ENCODE results near the gene HIVEP2. TPM values are rescaled to one million over a fixed set of nuclear protein-coding genes. Genes with fewer than 3 reads are reported as not detected.

HIVEP2 gene
- total RNA-seq, 1 donor from 2014 or later, result 3.5 TPM

GRCh38 chr6:142790257-142790656, 154.7 kb downstream of the HIVEP2 start:
- H3K27me3 Mint-ChIP-seq (ENCODE audit: low read depth), result no peaks in the 10 kb centered on the region
- no peak overlapping the region for H3K27ac Mint-ChIP-seq (ENCODE audit: unreplicated experiment)
- no peaks in the 10 kb centered on the region for H3K9me3 Mint-ChIP-seq
- H3K4me3 Mint-ChIP-seq, result no peak overlapping the region
- peaks cover 6% of the 10 kb centered on the region for H3K4me1 Mint-ChIP-seq
- no peak for TF ChIP-seq CTCF (conservative IDR thresholded peaks at IDR 0.05)
- no peaks in the 10 kb centered on the region for H3K36me3 Mint-ChIP-seq (ENCODE audit: low read depth)
- DNase-seq (ENCODE audit: low read depth, low spot score), result no peak

DNA sequence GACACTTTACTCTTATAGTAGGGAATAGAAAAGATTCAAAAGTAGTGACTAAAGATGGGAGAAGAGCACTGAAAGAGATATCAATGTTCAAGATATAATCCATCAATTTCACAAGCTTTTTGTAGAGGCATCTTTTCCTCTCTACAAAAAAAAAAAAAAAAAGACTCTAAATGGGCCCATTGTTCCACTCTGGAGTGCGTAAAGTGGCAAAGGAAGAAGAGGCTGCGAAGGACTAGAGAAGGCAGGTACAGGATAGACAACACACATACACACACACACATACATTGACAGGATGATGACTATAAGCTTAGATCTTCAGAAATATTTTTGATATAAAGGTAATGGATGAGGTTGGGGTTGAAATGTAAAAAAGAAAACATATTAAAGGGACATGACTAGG, 157.6 kb downstream of the HIVEP2 start:
- H3K36me3 Mint-ChIP-seq (ENCODE audit: low read depth), result no peaks in the 10 kb centered on the region
- H3K9me3 Mint-ChIP-seq, result no peaks in the 10 kb centered on the region
- no peak for TF ChIP-seq CTCF (conservative IDR thresholded peaks at IDR 0.05)
- peaks cover 6% of the 10 kb centered on the region for H3K4me1 Mint-ChIP-seq
- no peak overlapping the region for H3K27ac Mint-ChIP-seq (ENCODE audit: unreplicated experiment)
- H3K27me3 Mint-ChIP-seq (ENCODE audit: low read depth), result no peaks in the 10 kb centered on the region
- no peak for DNase-seq (ENCODE audit: low read depth, low spot score)
- no peak overlapping the region for H3K4me3 Mint-ChIP-seq

DNA sequence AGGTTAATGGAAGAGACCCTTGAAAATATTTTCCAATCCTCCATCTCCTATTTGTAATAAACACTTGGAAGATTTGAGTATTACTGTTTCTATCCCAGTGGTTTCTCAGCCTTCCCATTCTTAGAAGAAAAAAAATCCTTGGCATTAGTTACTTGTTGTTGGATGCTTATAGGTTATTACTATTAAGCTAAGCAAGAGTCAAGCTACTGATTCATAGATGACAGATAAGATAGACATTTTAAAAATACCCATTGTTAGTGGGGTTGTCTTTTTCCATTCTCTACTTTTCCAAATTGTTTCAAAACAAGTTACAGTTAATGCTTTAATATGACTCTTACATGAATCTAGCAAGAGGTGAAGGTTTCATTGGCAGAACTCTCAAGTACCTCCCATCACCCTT, 158.5 kb downstream of the HIVEP2 start:
- Mint-ChIP-seq H3K4me3 (no peak overlapping the region), H3K27ac (ENCODE audit: unreplicated experiment) (no peak overlapping the region), H3K9me3 (no peaks in the 10 kb centered on the region)

GRCh38 chr6:142784344-142784743, 160.6 kb downstream of the HIVEP2 start:
- H3K9me3 Mint-ChIP-seq, result no peaks in the 10 kb centered on the region
- peaks cover 6% of the 10 kb centered on the region for H3K4me1 Mint-ChIP-seq
- H3K4me3 Mint-ChIP-seq, result no peak overlapping the region
- TF ChIP-seq CTCF (conservative IDR thresholded peaks at IDR 0.05), result no peak
- DNase-seq (ENCODE audit: low read depth, low spot score), result no peak
- no peak overlapping the region for H3K27ac Mint-ChIP-seq (ENCODE audit: unreplicated experiment)
- H3K27me3 Mint-ChIP-seq (ENCODE audit: low read depth), result no peaks in the 10 kb centered on the region
- H3K36me3 Mint-ChIP-seq (ENCODE audit: low read depth), result no peaks in the 10 kb centered on the region

More for the DNA sequence above, 158.5 kb downstream of the HIVEP2 start:
- H3K27me3 Mint-ChIP-seq (ENCODE audit: low read depth), result no peaks in the 10 kb centered on the region
- DNase-seq (ENCODE audit: low read depth, low spot score), result no peak
- no peaks in the 10 kb centered on the region for H3K36me3 Mint-ChIP-seq (ENCODE audit: low read depth)
- peaks cover 6% of the 10 kb centered on the region for H3K4me1 Mint-ChIP-seq
- no peak for TF ChIP-seq CTCF (conservative IDR thresholded peaks at IDR 0.05)

GRCh38 chr6:142783499-142783898, 161.5 kb downstream of the HIVEP2 start:
- no peaks in the 10 kb centered on the region for H3K36me3 Mint-ChIP-seq (ENCODE audit: low read depth)
- peaks cover 6% of the 10 kb centered on the region for H3K4me1 Mint-ChIP-seq
- no peaks in the 10 kb centered on the region for H3K27me3 Mint-ChIP-seq (ENCODE audit: low read depth)
- no peak for DNase-seq (ENCODE audit: low read depth, low spot score)
- H3K9me3 Mint-ChIP-seq, result no peaks in the 10 kb centered on the region
- TF ChIP-seq CTCF (conservative IDR thresholded peaks at IDR 0.05), result no peak
- H3K4me3 Mint-ChIP-seq, result no peak overlapping the region
- no peak overlapping the region for H3K27ac Mint-ChIP-seq (ENCODE audit: unreplicated experiment)

DNA sequence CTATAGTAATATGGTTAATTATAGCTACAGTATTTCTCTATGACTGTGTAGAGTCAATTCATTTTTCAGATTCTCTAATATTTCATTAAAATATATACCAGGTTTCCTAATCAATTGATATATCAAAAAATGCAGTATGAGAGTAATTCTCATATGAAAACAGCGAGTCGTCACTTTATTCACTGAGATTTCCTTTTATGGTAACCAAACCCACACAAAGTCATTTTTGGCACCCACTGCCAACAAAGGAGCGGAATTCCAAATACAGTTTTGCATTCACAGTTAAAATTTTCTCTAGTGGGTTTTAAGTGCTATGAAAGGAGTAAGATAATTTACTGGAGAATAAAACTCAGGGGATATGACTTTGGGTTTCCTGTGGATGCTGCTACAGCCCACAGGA, 163.8 kb downstream of the HIVEP2 start:
- no peaks in the 10 kb centered on the region for H3K9me3 Mint-ChIP-seq
- no peaks in the 10 kb centered on the region for H3K4me1 Mint-ChIP-seq
- TF ChIP-seq CTCF (conservative IDR thresholded peaks at IDR 0.05), result no peak
- H3K27me3 Mint-ChIP-seq (ENCODE audit: low read depth), result no peaks in the 10 kb centered on the region
- no peak overlapping the region for H3K27ac Mint-ChIP-seq (ENCODE audit: unreplicated experiment)
- H3K4me3 Mint-ChIP-seq, result no peak overlapping the region
- H3K36me3 Mint-ChIP-seq (ENCODE audit: low read depth), result no peaks in the 10 kb centered on the region
- no peak for DNase-seq (ENCODE audit: low read depth, low spot score)
